ENCODE data around the gene TIGIT. TPM values are rescaled to one million over a fixed set of nuclear protein-coding genes. Genes with fewer than 3 reads are reported as not detected.

The TIGIT gene
- total and polyA plus RNA-seq, 2 donors (not counting 1 experiment from before 2014, with no cell fraction given): 2.5 to 4.6 TPM

DNA sequence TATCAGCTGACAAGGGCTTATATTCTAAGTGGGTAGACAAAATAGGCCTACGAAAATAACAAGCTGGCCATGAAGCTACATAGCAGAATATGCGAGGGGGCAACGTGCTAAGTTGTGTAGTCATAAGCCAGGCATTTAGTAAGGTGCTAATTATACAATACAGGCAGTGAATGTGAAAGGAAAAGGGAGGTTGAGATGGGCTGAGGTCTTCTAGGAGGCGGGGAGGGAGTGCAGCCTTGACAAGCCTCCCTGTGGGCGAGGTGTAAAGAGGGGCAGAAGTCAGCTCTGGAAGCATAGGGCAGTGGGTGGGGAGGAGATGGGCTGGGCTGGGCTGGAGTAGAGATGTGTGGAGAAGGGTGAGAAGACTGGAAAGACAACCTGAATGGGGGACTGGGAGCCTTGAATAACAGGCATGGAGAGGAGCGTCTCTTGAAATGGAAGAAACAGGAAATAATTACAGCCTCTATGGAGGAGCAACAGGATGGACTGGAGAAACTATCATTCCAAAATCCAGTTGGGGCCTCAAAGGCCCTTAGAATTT lies 1.2 kb downstream of the TIGIT start:
- no peaks in the 10 kb centered on the region for H3K9me3 ChIP-seq (ENCODE audit: control extremely low read depth in 1 of 3, control insufficient read depth in 2 of 3, insufficient read depth in 1 of 3, low read length in 2 of 3)
- H3K4me3 Mint-ChIP-seq: no peak overlapping the region
- no peak overlapping the region for H3K9ac ChIP-seq (ENCODE audit: low read length)
- no peaks in the 10 kb centered on the region for H3K27me3 Mint-ChIP-seq
- TF ChIP-seq, protein P1, sequence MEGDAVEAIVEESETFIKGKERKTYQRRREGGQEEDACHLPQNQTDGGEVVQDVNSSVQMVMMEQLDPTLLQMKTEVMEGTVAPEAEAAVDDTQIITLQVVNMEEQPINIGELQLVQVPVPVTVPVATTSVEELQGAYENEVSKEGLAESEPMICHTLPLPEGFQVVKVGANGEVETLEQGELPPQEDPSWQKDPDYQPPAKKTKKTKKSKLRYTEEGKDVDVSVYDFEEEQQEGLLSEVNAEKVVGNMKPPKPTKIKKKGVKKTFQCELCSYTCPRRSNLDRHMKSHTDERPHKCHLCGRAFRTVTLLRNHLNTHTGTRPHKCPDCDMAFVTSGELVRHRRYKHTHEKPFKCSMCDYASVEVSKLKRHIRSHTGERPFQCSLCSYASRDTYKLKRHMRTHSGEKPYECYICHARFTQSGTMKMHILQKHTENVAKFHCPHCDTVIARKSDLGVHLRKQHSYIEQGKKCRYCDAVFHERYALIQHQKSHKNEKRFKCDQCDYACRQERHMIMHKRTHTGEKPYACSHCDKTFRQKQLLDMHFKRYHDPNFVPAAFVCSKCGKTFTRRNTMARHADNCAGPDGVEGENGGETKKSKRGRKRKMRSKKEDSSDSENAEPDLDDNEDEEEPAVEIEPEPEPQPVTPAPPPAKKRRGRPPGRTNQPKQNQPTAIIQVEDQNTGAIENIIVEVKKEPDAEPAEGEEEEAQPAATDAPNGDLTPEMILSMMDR (IDR thresholded peaks at IDR 0.05): no peak
- no peak for TF ChIP-seq EZH2 (IDR thresholded peaks at IDR 0.05; ENCODE audit: borderline replicate concordance, insufficient read depth, low read depth, low read length, poor library complexity, severe bottlenecking)
- 92% methylated on average over 5 of the region's 6 CpGs for WGBS (ENCODE audit: insufficient coverage)
- no peaks in the 10 kb centered on the region for H4K20me1 ChIP-seq (ENCODE audit: control insufficient read depth, insufficient read depth, low read length, poor library complexity, severe bottlenecking)
- H2AFZ ChIP-seq (ENCODE audit: insufficient read depth, low read depth, low read length, poor library complexity, severe bottlenecking): no peak overlapping the region
- H3K79me2 ChIP-seq (ENCODE audit: control insufficient read depth, insufficient read depth, low read length): no peaks in the 10 kb centered on the region
- CTCF ChIA-PET: interaction anchor here (0.5 to 3.4 kb wide), 4 partner anchors 31 to 142 kb away, joined by 3 to 11 read pairs (median 3); no protein-coding TSS in a partner anchor
- peaks cover 17 to 22% of the 10 kb centered on the region in 2 donors for H3K4me1 ChIP-seq (ENCODE audit: control insufficient read depth in 2 of 2, insufficient read depth in 2 of 2, low read length in 2 of 2)
- no peak overlapping the region for H3K4me2 ChIP-seq (replicated peaks; ENCODE audit: low read depth, low read length, poor library complexity, severe bottlenecking)
- H3K4me1 Mint-ChIP-seq: peaks cover 34% of the 10 kb centered on the region
- no peak overlapping the region for H3K4me3 ChIP-seq (ENCODE audit: control extremely low read depth in 1 of 5, extremely low read depth in 1 of 5, insufficient read depth in 1 of 5, low read depth in 2 of 5, low read length in 4 of 5)
- no peak overlapping the region for H3K27ac ChIP-seq (ENCODE audit: low read length in 2 of 2)
- no peaks in the 10 kb centered on the region for H3K36me3 ChIP-seq (replicated peaks in 1 of 2; ENCODE audit: control extremely low read depth in 1 of 2, control insufficient read depth in 1 of 2, extremely low read depth in 1 of 2, insufficient read depth in 2 of 2, low read length in 1 of 2)
- H3K9me3 Mint-ChIP-seq (ENCODE audit: insufficient read depth): no peaks in the 10 kb centered on the region
- intact Hi-C loops (cut with micrococcal nuclease): loop anchor here (5.0 to 10.0 kb wide), 3 partner anchors 463 to 852 kb away; partner anchors contain the start of gene ZBTB20
- DNase-seq (no peak), ATAC-seq (ENCODE audit: low read depth) (no peak)
- no peak overlapping the region for H3K27ac Mint-ChIP-seq
- no peaks in the 10 kb centered on the region for H3K27me3 ChIP-seq (replicated peaks in 1 of 4; ENCODE audit: control extremely low read depth in 1 of 4, control insufficient read depth in 3 of 4, insufficient read depth in 4 of 4, low read length in 3 of 4)
- POLR2A ChIA-PET: interaction anchor here (0.5 kb wide), 1 partner anchor 155 kb away, joined by 15 read pairs; no protein-coding TSS in a partner anchor

DNA sequence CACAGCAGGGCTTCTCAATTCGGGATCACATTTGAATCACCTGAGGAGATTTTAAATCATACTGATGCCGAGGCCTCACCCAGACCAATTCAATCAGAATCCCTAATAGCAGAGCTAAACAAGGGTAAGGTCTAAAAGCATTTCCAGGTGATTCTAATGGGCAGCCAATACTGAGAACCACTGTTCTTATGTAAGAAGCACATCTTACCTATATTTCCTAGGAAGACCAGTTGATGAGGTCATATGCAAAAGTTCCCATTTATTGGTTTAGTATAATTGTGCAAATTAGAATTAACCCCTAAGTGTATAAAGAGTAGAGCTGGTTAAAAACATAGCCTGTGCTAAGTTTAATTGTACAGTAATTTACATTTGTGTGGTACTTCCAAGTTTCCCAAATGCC lies 2.1 kb downstream of the TIGIT start:
- H3K27me3 Mint-ChIP-seq: no peaks in the 10 kb centered on the region
- peaks cover 34% of the 10 kb centered on the region for H3K4me1 Mint-ChIP-seq
- Histone ChIP-seq H2AFZ (ENCODE audit: insufficient read depth, low read depth, low read length, poor library complexity, severe bottlenecking) (no peak overlapping the region), H4K20me1 (ENCODE audit: control insufficient read depth, insufficient read depth, low read length, poor library complexity, severe bottlenecking) (no peaks in the 10 kb centered on the region), H3K79me2 (ENCODE audit: control insufficient read depth, insufficient read depth, low read length) (no peaks in the 10 kb centered on the region), H3K9me3 (ENCODE audit: control extremely low read depth in 1 of 3, control insufficient read depth in 2 of 3, insufficient read depth in 1 of 3, low read length in 2 of 3) (no peaks in the 10 kb centered on the region), H3K27ac (ENCODE audit: low read length in 2 of 2) (no peak overlapping the region), H3K36me3 (replicated peaks in 1 of 2; ENCODE audit: control extremely low read depth in 1 of 2, control insufficient read depth in 1 of 2, extremely low read depth in 1 of 2, insufficient read depth in 2 of 2, low read length in 1 of 2) (no peaks in the 10 kb centered on the region), H3K27me3 (replicated peaks in 1 of 4; ENCODE audit: control extremely low read depth in 1 of 4, control insufficient read depth in 3 of 4, insufficient read depth in 4 of 4, low read length in 3 of 4) (no peaks in the 10 kb centered on the region), H3K4me2 (replicated peaks; ENCODE audit: low read depth, low read length, poor library complexity, severe bottlenecking) (no peak overlapping the region), H3K9ac (ENCODE audit: low read length) (no peak overlapping the region), H3K4me3 (ENCODE audit: control extremely low read depth in 1 of 5, extremely low read depth in 1 of 5, insufficient read depth in 1 of 5, low read depth in 2 of 5, low read length in 4 of 5) (no peak overlapping the region), H3K4me1 (ENCODE audit: control insufficient read depth in 2 of 2, insufficient read depth in 2 of 2, low read length in 2 of 2) (peaks cover 24% of the 10 kb centered on the region in 2 donors)
- WGBS (ENCODE audit: insufficient coverage): 100% methylated on average over 2 of the region's 2 CpGs
- TF ChIP-seq, protein P1 (IDR thresholded peaks at IDR 0.05): no peak
- DNase-seq: no peak
- H3K4me3 Mint-ChIP-seq: no peak overlapping the region
- no peaks in the 10 kb centered on the region for H3K9me3 Mint-ChIP-seq (ENCODE audit: insufficient read depth)
- intact Hi-C loops (cut with micrococcal nuclease): loop anchor here (10.0 kb wide), 1 partner anchor 561 kb away; no protein-coding TSS in a partner anchor
- no peak overlapping the region for H3K27ac Mint-ChIP-seq
- ATAC-seq (ENCODE audit: low read depth): no peak
- POLR2A ChIA-PET: no interaction called here
- CTCF ChIA-PET: interaction anchor here (0.8 to 3.4 kb wide), 5 partner anchors 8 to 143 kb away, joined by 3 to 11 read pairs (median 3); no protein-coding TSS in a partner anchor
